Heart left ventricle (tissue), 13 donors: ENCODE results near the gene PODXL2.

Experiments
- CTCF ChIP-seq, 12 donors: fragments of 200-600 bp; sonication (generic) in 4 of 12; IDR thresholded peaks; one replicate each; pipeline versions ENCODE4 v1.5.0 to v1.8.0; 2018 to 2022; ENCODE audit warnings: antibody characterized with exemption in 12 of 12, mild to moderate bottlenecking in 5 of 12
- POLR2A ChIP-seq, 2 donors: fragments of 450-650 bp; IDR thresholded peaks; one replicate each; pipeline ENCODE4 v1.6.1; 2017; ENCODE audit warnings: antibody characterized with exemption in 2 of 2, mild to moderate bottlenecking in 2 of 2, moderate library complexity in 2 of 2
- donor health status: ischemic (EF 13 %, LVEDD 7.1; RV severe dilation, severe dysfunction).
- donor health status: DM: no; HTN: yes; CAD: no.
- donor health status: DM: no; HTN: no; CAD: no.
- donor health status: ischemic (EF 25% LVEDD 6.9; RV normal size, moderate dysfunction).
- donor health status: ischemic (EF 25% LVEDD 5.7; RV mildly dilated, moderate dysfunction).
- donor health status: ischemic (EF 35%, LVEDD 5.7; RV mildly dilated, moderate dysfunction).
- donor health status: nonischemic (EF 11% LVEDD 7.7; RV severe dilation, severe dysfunction).
- donor health status: DM: yes; HTN: yes; CAD: no.
- donor health status: PGD.
- donor health status: ischemic (EF 29% LVEDD 5.4; RV normal size, mild dysfunction).
- donor health status: nonischemic (EF 23%, LVEDD 6.1; RV moderate dilation, normal function).

DNA sequence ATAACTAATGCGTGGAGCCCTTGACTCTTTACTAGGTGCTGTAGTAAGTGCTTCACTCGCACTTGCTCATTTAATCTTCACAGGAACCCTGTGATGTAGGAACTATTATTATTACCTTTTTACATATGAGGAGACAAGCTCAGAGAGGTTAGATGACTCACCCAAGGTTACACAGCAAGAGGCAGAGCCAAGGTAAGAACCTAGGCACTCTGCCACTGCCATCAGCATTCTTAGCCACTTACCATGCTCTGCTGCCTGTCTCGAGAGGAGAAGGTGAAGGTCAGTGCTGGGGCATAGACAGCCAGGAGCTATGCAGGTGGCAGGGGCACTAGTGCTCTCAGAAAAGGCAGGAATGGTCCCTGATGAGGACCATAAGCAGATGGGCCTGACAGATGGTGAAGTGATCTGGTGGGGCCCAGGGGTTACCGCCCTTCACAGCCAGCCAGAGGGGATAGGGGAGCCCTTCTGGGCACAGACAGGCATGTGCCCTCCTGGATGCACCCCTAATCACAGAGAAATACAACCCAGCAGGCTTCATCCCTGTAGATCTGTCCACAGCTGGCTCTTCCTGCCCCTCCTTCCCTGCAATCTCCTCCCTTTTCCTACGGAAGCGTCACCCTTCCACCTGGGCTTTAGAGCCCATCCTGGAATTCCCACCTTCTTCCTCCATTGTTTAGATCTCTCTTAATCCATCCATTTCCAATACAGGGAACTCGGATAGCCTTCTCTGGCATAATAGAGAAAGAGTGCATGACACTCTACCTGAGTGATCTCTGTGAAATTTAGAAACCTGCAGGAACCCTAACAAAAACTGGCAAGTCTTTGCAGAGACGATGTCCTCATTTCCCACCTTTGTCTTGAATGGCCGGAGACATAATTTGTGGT, 70.7 kb downstream of the PODXL2 start:
- TF ChIP-seq CTCF (IDR thresholded peaks at IDR 0.05) (no peak), POLR2A (IDR thresholded peaks at IDR 0.05) (no peak)
